OCI-LY1 (cell line): Measurements from ENCODE around the gene RUSF1.

Experiments
- CTCF ChIP-seq: fragments of 200-600 bp; sonication (generic), shearing (Covaris generic); IDR thresholded peaks from 2 replicates; pipeline ENCODE4 v1.5.1; 2017; ENCODE audit warnings: mild to moderate bottlenecking, antibody characterized with exemption, low read length, moderate library complexity, mixed read lengths
- EZH2 ChIP-seq: fragments of 200-600 bp; sonication (generic), shearing (Covaris generic); IDR thresholded peaks from 2 replicates; pipeline ENCODE4 v1.8.0; 2017; ENCODE audit warnings: borderline replicate concordance, mixed run types, mild to moderate bottlenecking, antibody characterized with exemption, low read length, moderate library complexity, mixed read lengths

- peak; percentile 32; the same call in 1 of the 2 replicates for TF ChIP-seq CTCF
- TF ChIP-seq EZH2 = no peak
Measured at GRCh38 chr16:31458073-31458843, 49.9 kb downstream of the RUSF1 start.
